HepG2 (cell line): ENCODE measurements around the gene PLXNB2. TPM values are rescaled to one million over a fixed set of nuclear protein-coding genes. Genes with fewer than 3 reads are reported as not detected.

Experiments used
- ATAC-seq: fragments of 200-7000 bp; cut with Tn5 transposase; 3 replicates; pipeline ENCODE4 v1.9.1; 2020; ENCODE audit warnings: mild to moderate bottlenecking, moderate library complexity
- BruUV-seq: library from RNA; stranded (reverse); fragments of 400-500 nt; replicated peaks from 2 replicates; lab custom pipeline; 2021; lab: Mats Ljungman, UMichigan
- CTCF ChIA-PET: fragments of 300-600 bp; formaldehyde crosslinking; extraction: SDS; loops from one replicate; lab custom pipeline; 2021; ENCODE audit warnings: low total read pairs, inconsistent platforms, low intra/inter-chr PET ratio; lab: Yijun Ruan, JAX
- POLR2A ChIA-PET: fragments of 350-600 bp; sonication (Branson Sonifier 250); formaldehyde crosslinking; loops from one replicate; lab custom pipeline; 2020; ENCODE audit warnings: antibody characterized with exemption, inconsistent platforms; lab: Yijun Ruan, JAX
- DNase-seq: peaks from one replicate; pipeline ENCODE4 v3.0.0-alpha.2; 2015; ENCODE audit warnings: low spot score
- FAIRE-seq: peaks from 3 replicates; lab custom pipeline; 2011; peaks lifted over from hg19 to GRCh38; lab: Jason Lieb, UNC
- H2AFZ ChIP-seq: one replicate; pipeline ENCODE4 v1.6.1; 2011; ENCODE audit warnings: low read length, inconsistent platforms
- H3K27ac ChIP-seq: fragments of 300-600 bp; 3 replicates; pipeline ENCODE4 v1.8.0; 2011; ENCODE audit warnings: mixed run types, mild to moderate bottlenecking, mixed read lengths, low read length, inconsistent platforms; ENCODE audit not compliant: insufficient read depth; ENCODE audit errors: extremely low read length
- H3K27me3 ChIP-seq, 2 experiments: fragments of 200-600 bp in 1 of 2; 2 replicates in 1 of 2; 3 replicates in 1 of 2; pipeline versions ENCODE4 v1.6.0 to v1.8.0; 2011; ENCODE audit warnings: low read length in 2 of 2, mild to moderate bottlenecking in 2 of 2, moderate library complexity in 2 of 2, inconsistent platforms in 1 of 2; ENCODE audit not compliant: insufficient read depth in 2 of 2, control insufficient read depth in 1 of 2
- H3K36me3 ChIP-seq, 2 experiments: fragments of 200-600 bp in 1 of 2; replicated peaks in 1 of 2; 2 replicates in 1 of 2; 3 replicates in 1 of 2; pipeline versions ENCODE4 v1.5.1 to v1.8.0; 2011; ENCODE audit warnings: low read length in 2 of 2, inconsistent platforms in 1 of 2; ENCODE audit not compliant: insufficient read depth in 2 of 2, control insufficient read depth in 1 of 2
- H3K4me1 ChIP-seq: 2 replicates; pipeline ENCODE4 v1.5.1; 2012; ENCODE audit warnings: low read length, inconsistent platforms; ENCODE audit not compliant: insufficient read depth
- H3K4me2 ChIP-seq: 2 replicates; pipeline ENCODE4 v1.6.0; 2011; ENCODE audit warnings: low read depth, low read length, inconsistent platforms
- H3K4me3 ChIP-seq, 3 experiments: fragments of 200-600 bp in 1 of 3; sonication (generic), shearing (Covaris generic) in 1 of 3; replicated peaks in 1 of 3; 2 replicates each; pipeline ENCODE4 v1.5.1; 2011 to 2016; ENCODE audit warnings: low read length in 3 of 3, inconsistent platforms in 2 of 3, low read depth in 2 of 3, mild to moderate bottlenecking in 2 of 3, control low read depth in 1 of 3, mixed read lengths in 1 of 3; ENCODE audit not compliant: insufficient read depth in 1 of 3
- H3K79me2 ChIP-seq: one replicate; pipeline ENCODE4 v1.6.1; 2011; ENCODE audit warnings: low read length, inconsistent platforms; ENCODE audit not compliant: insufficient read depth
- H3K9ac ChIP-seq: 2 replicates; pipeline ENCODE4 v1.6.0; 2011; ENCODE audit warnings: mild to moderate bottlenecking, low read depth, low read length, inconsistent platforms; ENCODE audit not compliant: insufficient read depth
- H3K9me3 ChIP-seq: 2 replicates; pipeline ENCODE4 v1.5.1; 2012; ENCODE audit warnings: mild to moderate bottlenecking, low read length
- H4K20me1 ChIP-seq: 2 replicates; pipeline ENCODE4 v1.6.0; 2011; ENCODE audit warnings: inconsistent platforms, mild to moderate bottlenecking, low read length, moderate library complexity; ENCODE audit not compliant: insufficient read depth
- AGO2 ChIP-seq: fragments of 200-400 bp; formaldehyde crosslinking; optimal IDR thresholded peaks from 2 replicates; pipeline ENCODE3; 2017; ENCODE audit warnings: mild to moderate bottlenecking, low read depth, low read length, moderate library complexity
- BCL3 ChIP-seq: sonication (generic); formaldehyde crosslinking; IDR thresholded peaks from 2 replicates; pipeline ENCODE4 v1.5.1; 2020; ENCODE audit warnings: mild to moderate bottlenecking, missing genetic modification reagents, moderate library complexity
- CEBPZ ChIP-seq: IDR thresholded peaks from 2 replicates; pipeline ENCODE4 v1.6.1; 2012; ENCODE audit warnings: low read length, improper control_type of control experiment
- HMG20A ChIP-seq: IDR thresholded peaks from 2 replicates; pipeline ENCODE4 v1.6.1; 2016; ENCODE audit warnings: borderline replicate concordance
- HNF1A ChIP-seq, 2 experiments: sonication (generic) in 1 of 2; formaldehyde crosslinking in 1 of 2; IDR thresholded peaks; 2 replicates each; pipeline versions ENCODE4 v1.4.0 to v1.6.1; 2016 to 2020; ENCODE audit warnings: borderline replicate concordance in 1 of 2, low read depth in 1 of 2, mild to moderate bottlenecking in 1 of 2, missing genetic modification reagents in 1 of 2
- HOXA3 ChIP-seq: sonication (generic); formaldehyde crosslinking; IDR thresholded peaks from 2 replicates; pipeline ENCODE4 v1.5.0; 2020; ENCODE audit warnings: missing genetic modification reagents
- MLX ChIP-seq: IDR thresholded peaks from 2 replicates; pipeline ENCODE4 v1.6.1; 2016
- RBM39 ChIP-seq: fragments of 200-400 bp; formaldehyde crosslinking; IDR thresholded peaks from one replicate; pipeline ENCODE4 v1.6.1; 2018; ENCODE audit warnings: antibody characterized with exemption, mild to moderate bottlenecking, low read depth, low read length; ENCODE audit not compliant: poor library complexity, severe bottlenecking
- SMC3 ChIP-seq: IDR thresholded peaks from 2 replicates; pipeline ENCODE4 v1.6.1; 2011; ENCODE audit warnings: low read length, improper control_type of control experiment
- ZNF660 ChIP-seq: sonication (generic); formaldehyde crosslinking; IDR thresholded peaks from 2 replicates; pipeline ENCODE4 v1.5.1; 2020; ENCODE audit warnings: mild to moderate bottlenecking, low read depth, missing genetic modification reagents, borderline replicate concordance
- ZNF784 ChIP-seq: sonication (generic); formaldehyde crosslinking; IDR thresholded peaks from 2 replicates; pipeline ENCODE4 v1.5.1; 2020; ENCODE audit warnings: missing genetic modification reagents, mild to moderate bottlenecking, borderline replicate concordance
- WGBS: methylation state at CpG from one replicate; pipeline ENCODE4 v1.1.6; 2017; ENCODE audit warnings: low lambda C conversion rate; 5-methylcytosine and 5-hydroxymethylcytosine counted together
- in situ Hi-C: cut with HindIII; loops from 2 replicates; pipeline ENCODE4 v1.10.0; 2017; ENCODE audit warnings: low pct_unique_long_range_greater_than_20kb; ENCODE audit not compliant: extremely low pct_ligation_motif_present
- intact Hi-C: fragments of 100-400 bp; cut with micrococcal nuclease; formaldehyde crosslinking; loops from one replicate; pipeline ENCODE4 v1.10.0; 2022; ENCODE audit not compliant: unreplicated experiment
- polyA plus RNA-seq, 8 experiments: library from polyadenylated mRNA; depleted of rRNA in 3 of 8; stranded (reverse) in 7 of 8; unstranded in 1 of 8; fragments of >200 nt; fragmentation: Illumina TruSeq in 4 of 8; extraction: Trizol in 4 of 8; gene quantifications; 2 replicates each; pipeline versions ENCODE4 v1.2.1 to v1.2.3, GENCODE V29; 2011 to 2016; ENCODE audit warnings: low read depth in 4 of 8, missing spikeins in 1 of 8, mixed read lengths in 1 of 8; ENCODE audit not compliant: insufficient read depth in 1 of 8
- total RNA-seq, 5 experiments: library from RNA; depleted of rRNA; stranded (reverse); fragments of >200 nt; fragmentation: Illumina TruSeq; extraction: Trizol; gene quantifications; 2 replicates each; pipeline ENCODE4 v1.2.3, GENCODE V29; 2016; ENCODE audit warnings: low read depth in 1 of 5

PLXNB2 gene
- total and polyA plus RNA-seq, 2 of the 13 experiments (the other 11 are each of a cell fraction or from before 2014, with no cell fraction given) = 32.6 to 68.9 TPM

- CTCF ChIA-PET = no interaction called here
- BruUV-seq = no TSS peak
- in situ Hi-C loops = no loop called here
- ATAC-seq = no peak
- H3K4me1 ChIP-seq = peaks cover 43% of the 10 kb centered on the region
- no peaks in the 10 kb centered on the region for H3K36me3 ChIP-seq
- no peak overlapping the region for H3K27ac ChIP-seq
- H3K9me3 ChIP-seq = no peaks in the 10 kb centered on the region
- H3K4me2 ChIP-seq = peak overlapping the region; percentile 58
- DNase-seq = no peak
- H3K9ac ChIP-seq = no peak overlapping the region
- POLR2A ChIA-PET = interaction anchor here (1.3 to 1.5 kb wide), 2 partner anchors 17 to 61 kb away, joined by 4 to 6 read pairs; partner anchors contain the start of gene HDAC10
- H2AFZ ChIP-seq = no peak overlapping the region
- H3K4me3 ChIP-seq = peak overlapping the region in 1 of 3 experiments; percentile 48; a peak in 1 of 6 replicates
- peaks cover 21 to 65% of the 10 kb centered on the region in 2 experiments for H3K27me3 ChIP-seq
- H4K20me1 ChIP-seq = peaks cover 7% of the 10 kb centered on the region; the same call in 1 of the 2 replicates
- 24% methylated on average over 19 of the region's 75 CpGs for WGBS
- intact Hi-C loops = no loop called here
- FAIRE-seq = no peak
- no peaks in the 10 kb centered on the region for H3K79me2 ChIP-seq
- TF ChIP-seq AGO2 (no peak), MLX (CRISPR knock-in tag) (no peak), HNF1A (IDR thresholded peaks at IDR 0.05; ENCODE audit: low read depth) (no peak), HNF1A (CRISPR knock-in tag; IDR thresholded peaks at IDR 0.05; ENCODE audit: borderline replicate concordance) (no peak), ZNF660 (no peak), HOXA3 (CRISPR knock-in tag) (no peak), RBM39 (no peak), CEBPZ (no peak), SMC3 (no peak), BCL3 (CRISPR knock-in tag) (no peak), ZNF784 (CRISPR knock-in tag) (peak; percentile 29; the same call in 1 of the 2 replicates), HMG20A (CRISPR knock-in tag) (no peak)
Measured at GRCh38 chr22:50267591-50268390, 39.7 kb downstream of the PLXNB2 start.
